Activated CD4-positive, alpha-beta T cell treated with anti-CD3 and anti-CD28 coated beads, Interleukin-2, amount 10 ng/mL, durations not matched to agents 24 days and 14 days (primary cell): Measurements from ENCODE around the gene ASS1. TPM values are rescaled to one million over a fixed set of nuclear protein-coding genes. Genes with fewer than 3 reads are reported as not detected.

Experiments used
- DNase-seq: peaks from one replicate; pipeline ENCODE4 v3.0.0; 2022
- H3K27ac Mint-ChIP-seq: one replicate; pipeline ENCODE4 v1.8.0; 2022; ENCODE audit warnings: mild to moderate bottlenecking, mixed read lengths
- H3K27me3 Mint-ChIP-seq: one replicate; pipeline ENCODE4 v1.8.0; 2022; ENCODE audit warnings: mixed read lengths
- H3K36me3 Mint-ChIP-seq: one replicate; pipeline ENCODE4 v1.8.0; 2022; ENCODE audit warnings: low read depth, mild to moderate bottlenecking, mixed read lengths
- H3K4me1 Mint-ChIP-seq: one replicate; pipeline ENCODE4 v1.8.0; 2021; ENCODE audit warnings: mixed read lengths
- H3K4me3 Mint-ChIP-seq: one replicate; pipeline ENCODE4 v1.8.0; 2022; ENCODE audit warnings: mild to moderate bottlenecking, moderate library complexity, mixed read lengths
- H3K9me3 Mint-ChIP-seq: one replicate; pipeline ENCODE4 v1.8.0; 2021; ENCODE audit warnings: mixed read lengths
- intact Hi-C: fragments of 100-400 bp; cut with micrococcal nuclease; formaldehyde crosslinking; loops from one replicate; pipeline ENCODE4 v1.15.1; 2023
- total RNA-seq: library from RNA; stranded (reverse); gene quantifications from 2 replicates; pipeline ENCODE4 v1.2.3, GENCODE V29; 2022

Gene ASS1
- total RNA-seq, 1 donor from 2014 or later: 3.2 TPM

DNA sequence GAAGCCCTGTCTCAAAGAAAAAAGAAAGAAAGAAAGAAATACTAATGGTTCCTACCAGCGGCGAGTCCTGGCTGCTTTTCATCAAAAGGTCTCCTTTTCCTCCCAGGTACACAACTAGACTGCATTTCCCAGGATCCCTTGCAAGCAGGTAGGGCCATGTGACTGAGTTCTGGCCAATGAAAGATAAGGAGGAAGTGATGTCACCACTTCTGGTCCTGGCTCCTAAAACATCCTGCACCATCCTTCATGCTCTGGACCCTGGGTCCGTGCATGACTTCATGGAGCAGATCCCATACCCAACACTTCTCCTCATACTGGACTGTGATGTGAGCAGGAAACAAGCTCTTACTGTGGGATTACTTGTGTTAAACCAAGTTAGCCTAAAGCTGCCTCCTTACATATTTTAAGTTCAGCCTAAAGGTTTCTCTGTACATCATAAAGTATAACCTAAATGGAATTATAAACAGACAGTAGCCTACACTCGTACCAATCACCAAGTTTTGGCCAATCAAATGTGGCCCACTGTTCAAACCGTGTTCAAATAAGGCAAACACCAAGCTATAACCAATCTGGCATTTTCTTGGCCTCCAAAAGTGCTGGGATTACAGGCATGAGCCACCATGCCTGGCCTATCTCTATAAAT is 104.5 kb downstream of the ASS1 start:
- no peaks in the 10 kb centered on the region for H3K27me3 Mint-ChIP-seq
- peaks cover 10% of the 10 kb centered on the region for H3K9me3 Mint-ChIP-seq
- no peaks in the 10 kb centered on the region for H3K4me1 Mint-ChIP-seq
- intact Hi-C loops: no loop called here
- H3K36me3 Mint-ChIP-seq: no peaks in the 10 kb centered on the region
- no peak for DNase-seq
- H3K27ac Mint-ChIP-seq: no peak overlapping the region
- H3K4me3 Mint-ChIP-seq: no peak overlapping the region

Other genes with a start within 250 kb of the ASS1 start
- gene HMCN2, start 179.2 kb upstream of the ASS1 start, total RNA-seq: not detected in 2 replicates
- 51.1 and 55.8 TPM in 2 replicates for gene FUBP3, start 134.6 kb downstream of the ASS1 start, total RNA-seq
- 0.21 and 0.28 TPM in 2 replicates for gene PRDM12, start 219.6 kb downstream of the ASS1 start, total RNA-seq
- 109 and 110 TPM in 2 replicates for gene EXOSC2, start 248.8 kb downstream of the ASS1 start, total RNA-seq